ENCODE results near the gene FGD3. TPM values are rescaled to one million over a fixed set of nuclear protein-coding genes. Genes with fewer than 3 reads are reported as not detected.

The FGD3 gene
- total RNA-seq, 2 donors from 2014 or later = 6.2 to 11.0 TPM

DNA sequence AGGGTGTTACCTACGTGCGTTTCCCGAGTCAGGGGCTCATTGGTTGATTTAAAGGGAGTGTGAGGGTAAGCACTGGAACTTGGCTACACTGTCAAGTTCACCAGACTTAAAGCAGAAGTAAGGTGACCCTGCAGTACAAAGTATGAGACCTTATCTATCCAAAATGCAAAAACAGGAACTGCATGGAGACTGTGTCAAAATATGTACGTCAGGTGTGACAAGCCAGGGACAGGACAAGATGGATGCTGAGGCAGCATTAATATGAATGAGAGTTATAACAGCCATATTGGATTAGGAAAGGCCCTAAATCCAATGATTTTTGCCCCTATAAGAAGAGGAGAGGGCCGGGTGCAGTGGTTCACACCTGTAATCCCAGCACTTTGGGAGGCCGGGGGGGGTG is 95.8 kb downstream of the FGD3 start:
- Histone ChIP-seq H3K27ac (no peak overlapping the region), H3K36me3 (no peaks in the 10 kb centered on the region), H3K4me3 (no peak overlapping the region), H3K9me3 (no peaks in the 10 kb centered on the region), H3K4me1 (replicated peaks) (no peaks in the 10 kb centered on the region), H3K27me3 (replicated peaks; ENCODE audit: insufficient read depth) (no peaks in the 10 kb centered on the region)
- no peak for TF ChIP-seq CTCF (IDR thresholded peaks at IDR 0.05)
- TF ChIP-seq POLR2A (IDR thresholded peaks at IDR 0.05) = no peak
- no peak for TF ChIP-seq POLR2AphosphoS5 (IDR thresholded peaks at IDR 0.05)
- DNase-seq (ENCODE audit: low spot score) = no peak
- intact Hi-C loops (cut with DNase I) = no loop called here
- 92% methylated on average over 6 of the region's 6 CpGs for WGBS

DNA sequence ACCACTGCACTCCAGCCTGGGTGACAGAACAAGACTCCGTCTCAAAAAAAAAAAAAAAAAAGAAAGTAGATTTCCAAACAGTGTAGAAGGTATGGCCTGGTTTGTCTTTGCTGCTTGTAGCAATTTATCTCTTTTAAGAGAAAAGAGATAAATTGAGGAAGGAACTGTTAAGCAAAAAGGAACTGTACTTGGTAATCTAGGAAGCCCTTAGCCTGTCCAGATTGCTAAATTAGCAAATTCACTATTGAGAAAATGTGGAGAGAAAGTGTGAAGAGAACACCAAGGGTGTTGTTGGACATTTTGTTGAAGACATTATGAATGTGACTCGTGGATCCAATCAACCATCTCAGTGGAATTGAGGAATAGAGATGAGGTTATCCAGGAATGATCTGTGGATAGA is 98.2 kb downstream of the FGD3 start:
- no peak for DNase-seq (ENCODE audit: low spot score)
- Histone ChIP-seq H3K36me3 (no peaks in the 10 kb centered on the region), H3K9me3 (no peaks in the 10 kb centered on the region), H3K27ac (no peak overlapping the region), H3K4me3 (no peak overlapping the region), H3K4me1 (replicated peaks) (no peaks in the 10 kb centered on the region), H3K27me3 (replicated peaks; ENCODE audit: insufficient read depth) (no peaks in the 10 kb centered on the region)
- TF ChIP-seq POLR2AphosphoS5 (IDR thresholded peaks at IDR 0.05) (no peak), CTCF (IDR thresholded peaks at IDR 0.05) (no peak), POLR2A (IDR thresholded peaks at IDR 0.05) (no peak)
- 85% methylated on average over 2 of the region's 2 CpGs for WGBS
- intact Hi-C loops (cut with DNase I) = no loop called here

DNA sequence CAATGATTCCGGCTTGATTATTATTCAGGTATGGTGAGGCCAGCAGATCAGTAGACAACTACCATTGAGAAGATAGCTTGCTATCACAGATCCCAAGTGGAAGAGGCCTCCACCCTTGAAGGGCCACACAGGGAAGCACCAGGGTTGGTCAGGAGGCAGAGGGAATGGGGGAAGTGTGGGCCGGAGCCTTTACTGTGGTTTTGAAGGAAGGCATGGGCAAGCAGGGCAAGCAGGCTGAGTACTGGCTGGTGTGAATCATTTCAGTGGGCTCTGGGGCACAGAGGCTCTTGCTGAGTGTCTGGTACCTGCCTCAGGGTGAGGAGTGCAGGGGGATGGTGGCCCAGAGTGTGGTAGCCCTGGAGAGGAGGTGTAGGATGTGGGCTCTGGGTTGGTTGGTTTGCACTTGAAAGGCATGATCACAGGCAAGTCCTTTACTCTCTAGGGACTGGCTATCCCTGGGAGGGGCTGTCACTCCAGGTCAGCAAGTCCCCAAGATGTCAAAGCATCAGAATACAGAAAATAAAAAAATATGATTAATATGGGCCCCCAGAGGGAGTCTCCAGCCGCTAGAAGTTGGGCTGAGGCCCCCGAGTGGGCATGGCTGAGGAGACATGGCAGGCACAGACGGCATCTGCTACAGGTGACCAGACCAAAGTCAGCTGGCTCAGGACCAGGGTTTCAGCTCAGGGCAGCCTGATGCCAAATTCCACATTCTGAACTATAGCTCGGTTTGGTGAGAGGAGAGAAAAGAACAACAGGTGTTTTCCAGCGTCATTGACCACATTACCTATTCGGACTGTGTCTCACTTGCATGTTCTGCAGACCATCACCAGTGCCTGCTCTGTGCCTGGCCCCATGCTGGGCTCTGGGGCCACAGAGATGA is 101.5 kb downstream of the FGD3 start:
- DNase-seq (ENCODE audit: low spot score) = no peak
- Histone ChIP-seq H3K36me3 (no peaks in the 10 kb centered on the region), H3K27ac (no peak overlapping the region), H3K9me3 (no peaks in the 10 kb centered on the region), H3K27me3 (replicated peaks; ENCODE audit: insufficient read depth) (no peaks in the 10 kb centered on the region), H3K4me1 (replicated peaks) (no peaks in the 10 kb centered on the region), H3K4me3 (no peak overlapping the region)
- TF ChIP-seq CTCF (IDR thresholded peaks at IDR 0.05) = no peak
- no peak for TF ChIP-seq POLR2AphosphoS5 (IDR thresholded peaks at IDR 0.05)
- no peak for TF ChIP-seq POLR2A (IDR thresholded peaks at IDR 0.05)
- 84% methylated on average over 8 of the region's 8 CpGs for WGBS
- intact Hi-C loops (cut with DNase I) = no loop called here

DNA sequence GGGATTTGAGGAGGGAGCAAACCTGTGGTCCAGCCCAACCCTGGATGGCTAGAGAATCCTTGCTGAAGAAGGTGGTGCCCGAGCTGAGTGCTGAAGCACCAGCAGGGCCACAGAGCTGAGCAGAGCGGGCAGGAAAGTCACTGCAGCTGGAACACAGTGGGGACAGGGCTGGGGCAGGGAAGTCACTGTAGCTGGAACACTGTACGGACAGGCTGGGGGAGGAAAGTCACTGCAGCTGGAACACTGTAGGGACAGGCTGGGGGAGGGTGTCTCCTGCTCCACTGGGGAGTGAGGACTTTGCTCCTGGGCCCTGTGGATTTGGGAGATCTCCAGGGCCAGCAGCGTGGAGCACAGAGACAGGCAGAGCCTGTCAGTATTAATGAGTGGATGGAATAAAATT is 102.2 kb downstream of the FGD3 start:
- Histone ChIP-seq H3K27ac (no peak overlapping the region), H3K36me3 (no peaks in the 10 kb centered on the region), H3K9me3 (no peaks in the 10 kb centered on the region), H3K4me3 (no peak overlapping the region), H3K27me3 (replicated peaks; ENCODE audit: insufficient read depth) (no peaks in the 10 kb centered on the region), H3K4me1 (replicated peaks) (no peaks in the 10 kb centered on the region)
- TF ChIP-seq POLR2A (IDR thresholded peaks at IDR 0.05) (no peak), CTCF (IDR thresholded peaks at IDR 0.05) (no peak), POLR2AphosphoS5 (IDR thresholded peaks at IDR 0.05) (no peak)
- no peak for DNase-seq (ENCODE audit: low spot score)
- intact Hi-C loops (cut with DNase I) = no loop called here
- 91% methylated on average over 4 of the region's 4 CpGs for WGBS

- intact Hi-C loops (cut with DNase I) = no loop called here
- Histone ChIP-seq H3K9me3 (no peaks in the 10 kb centered on the region), H3K4me1 (replicated peaks) (no peaks in the 10 kb centered on the region), H3K36me3 (no peaks in the 10 kb centered on the region), H3K27me3 (replicated peaks; ENCODE audit: insufficient read depth) (no peaks in the 10 kb centered on the region), H3K4me3 (no peak overlapping the region), H3K27ac (no peak overlapping the region)
- 92% methylated on average over 4 of the region's 4 CpGs for WGBS
- no peak for DNase-seq (ENCODE audit: low spot score)
- TF ChIP-seq CTCF (IDR thresholded peaks at IDR 0.05) (no peak), POLR2AphosphoS5 (IDR thresholded peaks at IDR 0.05) (no peak), POLR2A (IDR thresholded peaks at IDR 0.05) (no peak)
Observed at GRCh38 chr9:93050231-93050630, 102.9 kb downstream of the FGD3 start.
